DMS153 treated with DMSO at 0.1 percent for 48 hours (cell line): Measurements from ENCODE around the gene MESD.

Source experiments
- DNase-seq: peaks from one replicate; lab custom pipeline; 2025; ENCODE audit not compliant: unreplicated experiment; lab: John Stamatoyannopoulos, UW

MESD gene

DNA sequence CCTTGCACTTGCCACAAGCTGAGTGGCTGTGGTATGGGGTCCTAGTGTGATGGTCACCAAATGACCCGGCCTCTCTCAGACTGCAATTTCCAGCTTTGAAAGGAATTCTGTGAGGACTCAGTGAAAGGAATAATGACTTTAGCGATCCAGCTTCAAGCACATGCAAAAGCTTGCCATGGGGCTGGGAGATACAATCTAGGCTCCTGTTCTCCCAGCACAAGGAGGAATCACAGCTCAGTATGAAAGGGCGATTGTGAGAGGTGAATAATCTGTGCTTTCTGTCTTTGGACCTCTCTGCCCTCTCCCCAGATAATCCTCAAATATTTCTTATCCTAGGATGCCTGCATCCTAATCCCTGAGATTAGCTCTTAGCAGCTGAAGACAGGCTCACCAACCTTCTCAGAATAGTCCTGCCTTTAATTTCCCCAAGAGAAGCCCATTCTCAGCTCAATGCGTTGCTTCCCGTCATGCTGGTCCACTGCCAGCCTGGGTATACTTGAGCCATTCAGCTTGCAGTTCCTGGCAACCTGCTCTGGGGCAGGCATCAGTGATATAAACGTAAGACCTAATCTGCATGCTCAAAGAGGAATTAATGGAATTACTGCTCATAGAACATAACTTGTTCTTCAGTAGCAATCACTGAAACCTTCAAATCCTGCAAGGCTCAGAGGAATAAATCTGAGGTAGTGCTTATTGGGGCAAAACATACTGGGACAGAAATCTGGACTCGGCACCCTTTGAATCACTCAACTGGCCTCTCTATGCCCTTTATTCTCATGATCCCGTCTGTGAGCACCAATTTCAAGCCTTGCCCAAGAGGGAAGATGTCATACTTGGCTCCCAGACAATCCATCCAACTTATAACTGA is 26.2 kb upstream of the MESD start:
- no peak for DNase-seq

DNA sequence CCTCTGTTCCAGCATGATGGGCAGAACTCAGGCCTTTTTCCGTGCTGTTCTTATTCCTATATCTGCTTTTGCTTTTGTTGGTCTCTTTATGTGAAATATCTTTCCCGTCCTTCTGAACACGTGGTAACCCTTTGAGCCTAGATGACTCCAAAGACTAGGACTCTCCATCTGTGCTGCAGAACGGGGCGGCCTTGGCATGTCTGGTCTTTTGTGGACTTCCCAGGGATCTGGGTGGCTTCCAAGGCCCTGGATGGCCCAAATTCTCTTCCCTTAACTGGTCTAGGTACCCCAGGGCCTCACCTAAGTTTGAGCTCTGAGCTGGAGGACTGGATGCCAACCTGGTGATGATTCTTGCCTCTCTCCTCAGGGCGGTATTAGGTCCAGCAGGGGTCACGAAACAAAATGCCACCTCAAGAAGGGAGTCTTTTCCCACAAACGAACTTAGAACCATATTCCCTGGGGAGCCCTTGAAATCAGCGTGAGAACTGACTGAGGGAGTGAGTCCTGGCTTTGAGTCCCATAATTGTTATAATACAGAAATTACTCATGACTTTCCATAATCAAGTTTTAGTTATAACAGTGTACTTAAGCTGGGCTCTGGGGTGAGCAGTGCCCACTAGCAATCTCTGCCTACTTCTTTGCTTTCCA is 25.0 kb upstream of the MESD start:
- no peak for DNase-seq

DNA sequence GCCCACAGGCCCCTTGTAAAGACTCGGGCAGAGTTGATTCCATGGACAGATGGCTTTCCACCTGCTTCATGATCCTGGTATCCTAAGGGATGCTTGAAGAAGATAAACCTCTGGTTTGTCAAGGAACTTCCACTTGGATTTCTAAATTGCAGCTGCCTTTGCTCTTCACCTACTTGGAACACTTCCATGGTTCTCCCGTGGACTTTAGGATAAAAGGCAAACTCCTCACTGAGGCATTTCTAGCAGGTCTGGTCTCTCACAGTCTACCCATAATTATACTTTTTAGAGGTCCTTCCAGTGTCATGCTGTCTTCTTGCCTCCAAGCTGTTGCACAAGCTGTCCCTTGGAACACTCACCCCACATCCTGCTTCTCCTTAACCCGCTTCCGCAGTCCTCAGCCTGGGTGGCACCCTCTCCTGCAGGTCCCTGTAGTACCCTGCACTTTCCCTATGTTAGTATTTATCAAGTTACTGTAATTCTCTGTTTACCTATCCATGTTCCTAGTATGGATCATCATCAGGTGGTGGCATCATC is 23.8 kb upstream of the MESD start:
- no peak for DNase-seq

DNA sequence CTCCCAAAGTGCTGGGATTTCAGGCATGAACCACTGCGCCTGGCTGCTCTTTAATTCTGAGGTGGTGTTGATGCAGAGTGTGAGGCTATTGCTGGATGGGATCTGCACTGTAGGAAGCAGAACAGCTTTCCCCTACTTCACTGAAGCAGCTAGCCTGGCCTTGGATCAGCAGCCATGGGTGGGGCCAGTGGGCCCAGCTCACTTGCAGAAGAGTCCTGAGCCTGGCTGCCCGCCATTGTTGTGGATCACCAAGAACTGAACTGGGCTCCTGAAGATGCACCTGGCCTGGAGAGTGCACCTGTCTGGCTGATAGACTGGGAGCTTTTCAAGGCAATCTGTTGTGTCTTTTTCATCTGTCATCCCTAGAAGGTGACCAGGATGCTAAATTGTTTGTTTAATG is 23.0 kb upstream of the MESD start:
- no peak for DNase-seq

DNA sequence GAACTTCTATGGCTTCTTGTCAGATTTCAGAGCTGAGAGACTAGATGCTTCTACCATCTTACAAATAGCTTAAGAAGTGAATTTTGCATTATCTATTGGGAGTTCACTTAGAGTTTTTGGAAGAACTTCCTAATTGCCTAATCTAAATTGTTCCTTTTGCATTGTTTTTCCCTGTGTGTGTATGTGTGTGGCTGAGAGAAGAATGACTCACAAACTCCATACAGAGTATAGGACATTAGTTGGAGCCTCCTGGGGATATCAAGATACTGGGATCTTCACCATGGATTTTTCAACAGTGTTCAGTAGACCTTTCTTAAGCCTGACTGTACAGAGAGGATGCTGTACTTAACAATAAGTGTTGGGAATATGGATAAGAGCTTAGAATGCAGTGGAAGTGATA is 22.0 kb upstream of the MESD start:
- DNase-seq = no peak

DNA sequence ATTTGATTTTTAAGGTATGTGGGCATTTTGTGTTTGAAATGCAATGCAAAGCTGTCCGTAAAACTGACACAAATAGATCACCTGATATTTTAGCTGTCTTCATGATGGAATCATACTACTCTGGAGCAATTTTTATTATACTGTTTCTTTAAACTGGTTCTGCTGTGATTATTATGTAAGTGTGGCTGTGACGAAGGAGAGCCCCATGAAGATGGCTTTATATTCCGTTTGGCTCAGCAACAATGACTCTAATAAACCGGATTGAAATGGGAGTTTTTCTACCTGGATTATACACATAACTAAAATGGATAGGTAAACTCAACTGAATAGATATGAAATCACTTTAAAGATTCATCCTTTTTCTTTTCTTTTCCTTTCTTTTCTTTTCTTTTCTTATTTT is 20.5 kb upstream of the MESD start:
- no peak for DNase-seq

DNA sequence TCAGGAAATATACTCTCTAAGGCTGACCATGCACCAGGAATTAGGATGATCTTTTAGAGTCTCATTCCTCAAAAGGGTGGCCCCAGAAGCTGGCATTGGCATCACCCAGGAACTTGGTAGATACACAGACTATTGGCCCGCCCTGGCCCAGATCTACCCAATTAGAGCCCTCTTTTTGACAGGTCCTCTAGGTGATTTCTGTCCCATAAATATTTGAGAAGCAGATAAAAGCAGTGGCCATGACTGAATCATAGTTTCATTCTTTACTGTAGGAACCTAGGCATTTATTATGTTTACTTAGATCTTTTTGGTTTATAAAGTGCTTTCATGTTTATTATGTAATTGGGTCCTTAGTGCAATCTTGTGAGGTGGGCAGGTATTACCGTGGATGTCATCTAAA is 18.7 kb upstream of the MESD start:
- DNase-seq = no peak

DNA sequence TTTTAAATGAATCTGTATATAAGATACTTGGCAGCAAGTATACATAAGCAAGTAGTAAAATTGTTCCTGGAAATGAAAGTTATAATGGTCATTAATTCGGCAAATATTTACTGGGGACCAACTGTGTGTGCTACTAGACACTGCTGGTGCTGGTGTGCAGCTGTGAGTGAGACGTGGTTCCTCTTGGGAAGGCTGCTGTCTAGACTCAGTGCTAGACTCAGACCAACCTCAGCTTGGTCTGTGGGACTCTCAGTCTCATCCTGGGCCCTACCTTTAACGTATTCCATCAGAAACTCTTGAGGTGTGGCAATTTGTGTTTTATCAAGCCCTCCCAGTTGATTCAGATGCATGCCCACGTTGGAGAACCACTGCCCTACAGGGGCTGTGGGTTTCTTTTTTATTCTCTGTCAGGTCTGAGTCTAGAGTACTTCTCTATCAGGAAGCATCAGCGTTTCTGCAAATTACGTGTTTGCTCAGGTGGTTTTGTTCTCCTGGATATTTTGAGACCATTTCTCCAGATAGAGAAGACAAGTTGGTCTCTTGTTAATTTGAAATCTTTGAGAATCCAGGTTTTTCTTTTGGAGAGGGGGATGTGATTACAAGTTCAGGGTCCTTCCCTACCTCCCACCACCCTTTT is 17.9 kb upstream of the MESD start:
- no peak for DNase-seq

DNA sequence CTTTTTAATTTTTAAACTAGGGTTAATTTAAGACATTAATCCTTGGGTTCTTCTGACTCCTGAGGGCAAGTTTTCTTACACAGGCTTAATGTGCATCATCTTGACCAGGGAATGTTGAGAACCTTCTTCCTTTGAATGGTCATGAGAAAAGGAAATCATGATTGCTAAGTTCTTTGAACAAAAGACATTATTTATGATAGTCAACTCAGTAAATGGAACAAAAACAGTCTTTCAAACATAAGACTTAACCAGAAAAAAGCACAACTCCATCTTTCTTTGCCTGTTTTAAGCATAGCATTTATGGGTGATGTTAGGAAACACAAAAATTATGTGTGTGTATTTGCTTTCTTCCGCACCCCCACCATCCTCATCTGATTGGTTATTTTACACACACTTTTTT is 16.5 kb upstream of the MESD start:
- no peak for DNase-seq

DNA sequence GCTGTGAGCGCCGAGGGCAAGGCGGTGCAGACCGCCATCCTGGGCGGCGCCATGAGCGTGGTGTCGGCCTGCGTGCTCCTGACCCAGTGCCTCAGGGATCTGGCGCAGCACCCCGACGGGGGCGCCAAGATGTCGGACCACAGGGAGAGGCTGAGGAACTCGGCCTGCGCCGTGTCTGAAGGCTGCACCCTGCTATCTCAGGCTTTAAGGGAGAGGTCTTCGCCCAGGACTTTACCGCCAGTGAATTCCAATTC is 13.4 kb upstream of the MESD start:
- no peak for DNase-seq

DNA sequence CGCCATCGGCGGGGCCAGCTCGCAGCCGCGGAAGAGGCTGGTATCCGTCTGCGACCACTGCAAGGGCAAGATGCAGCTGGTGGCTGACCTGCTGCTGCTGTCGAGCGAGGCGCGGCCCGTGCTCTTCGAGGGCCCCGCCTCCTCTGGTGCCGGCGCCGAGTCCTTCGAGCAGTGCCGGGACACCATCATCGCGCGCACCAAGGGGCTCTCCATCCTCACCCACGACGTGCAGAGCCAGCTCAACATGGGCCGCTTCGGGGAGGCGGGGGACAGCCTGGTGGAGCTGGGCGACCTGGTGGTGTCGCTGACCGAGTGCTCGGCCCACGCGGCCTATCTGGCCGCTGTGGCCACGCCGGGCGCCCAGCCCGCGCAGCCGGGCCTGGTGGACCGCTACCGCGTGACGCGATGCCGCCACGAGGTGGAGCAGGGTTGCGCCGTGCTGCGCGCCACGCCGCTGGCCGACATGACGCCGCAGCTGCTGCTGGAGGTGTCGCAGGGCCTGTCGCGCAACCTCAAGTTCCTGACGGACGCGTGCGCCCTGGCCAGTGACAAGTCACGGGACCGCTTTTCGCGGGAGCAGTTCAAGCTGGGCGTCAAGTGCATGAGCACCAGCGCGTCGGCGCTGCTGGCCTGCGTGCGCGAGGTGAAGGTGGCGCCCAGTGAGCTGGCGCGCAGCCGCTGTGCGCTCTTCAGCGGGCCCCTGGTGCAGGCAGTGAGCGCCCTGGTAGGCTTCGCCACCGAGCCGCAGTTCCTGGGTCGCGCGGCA is 12.9 kb upstream of the MESD start:
- DNase-seq = no peak

DNA sequence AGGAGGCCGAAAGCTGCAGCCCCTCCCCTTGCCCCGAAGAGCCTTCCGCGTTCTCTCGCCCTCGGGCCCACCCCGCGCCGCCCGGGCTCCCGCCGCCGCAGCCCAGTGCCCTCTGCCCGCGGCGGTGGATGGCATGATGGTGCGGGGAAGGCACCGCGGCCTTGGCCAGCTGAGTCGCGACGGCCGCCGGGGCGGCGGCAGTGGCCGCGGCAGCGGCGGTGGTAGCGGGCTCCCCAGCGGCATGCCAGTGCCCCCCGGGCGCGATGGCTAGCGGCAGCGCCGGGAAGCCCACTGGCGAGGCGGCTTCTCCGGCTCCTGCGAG is 12.4 kb upstream of the MESD start:
- no peak for DNase-seq

DNA sequence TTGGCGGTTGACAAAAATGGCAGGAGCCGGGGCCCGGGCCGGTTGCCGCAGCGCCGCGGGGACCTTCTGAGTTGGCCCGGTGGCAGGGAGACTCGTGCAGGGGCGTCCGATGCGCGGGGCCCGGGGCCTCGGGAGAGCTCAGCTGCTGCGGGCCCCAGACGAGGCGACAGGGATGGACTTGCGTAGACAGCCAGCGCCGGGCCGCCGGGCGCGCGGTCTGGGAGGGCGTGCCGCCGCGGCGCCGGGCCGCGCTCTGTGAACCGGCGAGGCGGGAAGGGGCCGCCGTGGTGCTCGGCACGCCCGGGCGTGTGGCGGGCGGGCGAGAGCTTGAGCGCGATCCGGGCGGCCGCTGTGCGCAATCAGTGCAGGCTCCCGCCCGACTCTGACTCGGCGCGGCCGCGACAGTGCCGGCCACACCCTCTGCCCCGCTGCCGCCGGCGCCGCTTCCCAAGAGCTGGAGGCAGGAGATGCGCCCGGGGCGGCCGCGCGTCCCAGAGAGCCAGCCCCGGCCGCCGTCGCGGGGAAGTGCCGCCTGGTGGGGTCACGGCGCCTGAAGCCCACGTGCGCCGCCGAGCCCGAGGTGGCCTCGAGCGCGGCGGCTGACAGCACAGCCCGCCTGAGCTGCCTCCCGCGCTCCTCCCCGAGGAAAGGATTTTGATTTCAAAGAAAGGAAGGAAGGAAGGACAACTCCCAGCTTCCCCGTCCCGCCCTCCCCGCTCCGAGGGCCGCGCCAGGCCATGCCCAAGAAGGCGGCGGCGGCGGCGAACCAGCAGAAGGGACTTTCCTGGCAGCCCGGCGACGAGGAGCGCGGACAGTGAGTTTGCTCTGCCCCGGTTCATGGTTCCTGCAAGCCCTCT is 11.8 kb upstream of the MESD start:
- no peak for DNase-seq

DNA sequence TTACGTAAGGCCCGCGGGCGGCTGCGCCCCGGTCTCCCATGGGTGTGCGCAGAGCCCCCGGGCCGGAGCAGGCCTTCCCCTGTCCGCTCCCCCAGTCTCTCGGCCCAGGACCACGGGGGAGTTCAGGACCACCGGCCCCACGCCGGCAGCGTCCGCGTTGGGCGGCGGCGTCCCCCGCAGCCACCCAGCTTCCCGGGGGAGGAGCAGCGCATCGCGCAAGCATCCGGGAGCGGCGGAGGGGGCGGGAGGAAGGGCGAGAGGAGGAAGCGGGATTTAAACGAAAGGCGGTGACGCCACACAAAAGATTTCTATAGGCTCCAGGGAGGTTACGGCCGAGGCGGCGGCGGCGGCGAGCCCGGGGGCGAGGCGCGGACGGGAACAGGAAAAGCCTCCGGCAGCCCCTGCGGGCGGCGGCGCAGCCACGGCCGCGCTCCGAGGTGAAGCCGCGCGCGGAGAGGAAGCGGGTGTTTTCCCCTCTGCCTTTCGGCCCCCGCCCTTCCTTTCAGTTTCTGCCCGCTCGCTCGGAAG is 11.1 kb upstream of the MESD start, which contains the start of gene TLNRD1:
TSS of gene TLNRD1 (plus strand) at position 300 of the 528 bp plus-strand sequence. CDS start 1,349 bp downstream, outside the sequence.
- DNase-seq = peak; percentile 44

DNA sequence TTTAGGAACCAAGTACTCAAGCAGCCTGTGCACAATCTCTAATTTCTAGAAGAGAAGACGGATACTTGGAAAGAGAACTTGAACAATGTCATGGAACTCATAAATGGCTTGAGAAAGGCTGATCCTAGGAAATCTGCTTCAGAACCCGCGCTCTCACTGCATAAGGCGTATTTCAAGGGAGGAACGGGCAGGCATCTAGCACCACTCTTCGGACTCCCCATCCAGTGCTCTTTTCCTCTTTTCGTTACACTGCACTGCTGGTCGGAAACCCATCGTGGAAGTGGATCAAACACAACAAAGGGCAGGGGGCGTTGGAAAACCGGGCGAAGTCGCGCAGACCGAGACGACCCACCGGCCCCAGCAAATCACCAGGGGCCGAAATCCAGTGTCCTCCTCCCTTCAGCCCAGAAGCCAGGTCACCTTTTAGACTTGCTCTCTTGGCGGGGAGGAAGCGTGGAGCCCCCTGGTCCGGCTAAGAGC is 10.6 kb upstream of the MESD start:
- no peak for DNase-seq

DNA sequence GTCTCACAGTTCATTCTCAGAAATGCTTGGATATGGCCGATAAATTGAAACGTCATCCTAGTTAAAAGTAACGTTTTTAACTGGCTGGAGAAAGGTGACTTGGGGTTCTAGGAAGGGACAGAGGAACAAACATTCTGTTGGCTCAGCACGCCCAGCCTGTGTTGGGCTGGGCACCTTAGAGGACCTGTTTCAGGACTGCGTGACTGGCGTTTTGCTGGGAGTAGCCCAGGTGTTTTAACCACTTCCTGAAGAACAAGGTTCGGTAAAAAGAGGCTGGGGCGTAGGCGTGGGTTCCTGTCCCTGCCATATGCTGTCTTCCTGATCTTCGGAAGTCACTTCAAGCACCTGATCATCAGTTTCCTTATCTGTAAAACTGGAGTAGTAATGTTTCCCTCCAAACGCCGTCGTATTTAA is 10.0 kb upstream of the MESD start:
- no peak for DNase-seq

DNA sequence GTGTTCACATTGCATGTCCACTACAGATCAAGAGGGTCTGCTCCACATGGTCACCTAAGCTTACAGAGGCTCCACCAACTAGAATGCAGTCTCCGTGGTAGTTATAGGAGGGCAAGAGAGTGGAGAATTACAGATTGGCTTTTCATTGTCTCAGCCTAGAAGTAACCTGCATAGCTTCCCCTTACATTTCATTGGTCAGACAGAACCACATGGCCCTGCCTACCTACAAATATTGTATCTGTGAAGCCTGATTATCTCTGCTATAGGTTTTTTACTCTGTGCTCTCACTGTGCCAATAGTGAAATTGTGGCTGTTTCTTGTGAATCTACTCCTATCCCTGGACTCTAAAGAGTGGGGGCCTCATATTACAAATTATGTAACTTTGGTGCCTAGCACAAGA is 8.6 kb upstream of the MESD start:
- DNase-seq = no peak

DNA sequence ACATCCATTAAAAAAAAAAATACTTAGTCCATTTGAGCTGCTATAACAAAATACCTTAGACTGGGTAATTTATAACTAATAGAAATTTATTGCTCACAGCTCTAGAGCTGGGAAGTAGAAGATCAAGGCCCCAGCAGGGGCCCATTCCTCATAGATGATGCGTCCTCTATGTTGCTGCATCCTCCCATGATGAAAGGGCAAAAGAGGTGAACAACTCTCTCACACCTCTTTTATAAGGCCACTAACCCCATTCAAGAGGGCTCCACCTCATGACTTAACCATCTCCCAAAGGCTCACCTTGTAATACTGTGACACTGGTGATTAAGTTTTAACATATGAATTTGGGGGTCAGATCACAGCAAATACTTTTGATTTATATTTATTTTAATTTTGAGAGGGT is 8.1 kb upstream of the MESD start:
- no peak for DNase-seq

DNA sequence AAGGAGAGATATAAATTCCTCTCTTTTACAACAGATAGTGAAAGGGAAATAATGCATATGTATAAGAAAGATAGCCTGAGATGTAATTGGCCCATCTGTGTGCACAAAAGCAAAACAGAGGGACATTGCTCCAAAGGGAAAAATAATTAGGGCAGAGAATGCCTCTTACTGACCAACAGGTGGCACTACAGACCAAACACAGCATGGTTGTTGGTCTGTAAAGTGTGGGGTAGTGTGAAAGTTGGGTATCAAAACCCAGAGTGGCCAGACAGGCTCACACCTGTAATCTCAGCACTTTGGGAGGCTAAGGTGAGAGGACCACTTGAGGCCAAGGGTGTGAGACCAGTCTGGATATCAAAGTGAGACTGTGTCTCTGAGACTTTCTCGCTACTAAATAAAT is 6.6 kb upstream of the MESD start:
- no peak for DNase-seq

DNA sequence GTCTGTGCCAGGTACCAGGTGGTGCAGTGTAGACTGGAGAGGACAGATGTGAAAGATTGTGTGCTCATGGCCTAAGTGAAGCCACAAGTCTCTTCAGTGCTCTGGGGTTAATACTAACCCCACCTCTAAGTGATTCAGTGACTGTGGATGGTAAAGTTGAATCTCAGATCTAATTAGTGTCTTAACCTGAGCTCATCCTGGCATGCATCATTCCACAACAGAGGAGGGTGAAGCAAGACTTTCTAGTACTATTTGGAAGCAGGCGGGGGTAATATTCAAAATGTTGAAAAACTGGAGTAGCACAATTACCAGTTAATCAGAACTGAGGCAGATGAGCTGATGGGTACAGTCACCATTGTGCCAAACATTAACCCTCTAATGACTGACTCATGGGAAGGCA is 2.8 kb upstream of the MESD start:
- DNase-seq = no peak
